ENCODE results near the gene SLC12A7.
"Not testable (repeated sequence)": the region's sequence is repeated elsewhere in the genome, so short reads cannot be mapped to it uniquely, and the experiment has no call there.

SLC12A7 gene

GRCh38 chr5:1109542-1110306 lies 2.1 kb downstream of the SLC12A7 start:
- no peak for DNase-seq

- DNase-seq = no peak
Measured at GRCh38 chr5:1108865-1109174, 3.0 kb downstream of the SLC12A7 start.

GRCh38 chr5:1108023-1108864 lies 3.6 kb downstream of the SLC12A7 start:
- no peak for DNase-seq

GRCh38 chr5:1107167-1108022 lies 4.5 kb downstream of the SLC12A7 start:
- DNase-seq = no peak

DNA sequence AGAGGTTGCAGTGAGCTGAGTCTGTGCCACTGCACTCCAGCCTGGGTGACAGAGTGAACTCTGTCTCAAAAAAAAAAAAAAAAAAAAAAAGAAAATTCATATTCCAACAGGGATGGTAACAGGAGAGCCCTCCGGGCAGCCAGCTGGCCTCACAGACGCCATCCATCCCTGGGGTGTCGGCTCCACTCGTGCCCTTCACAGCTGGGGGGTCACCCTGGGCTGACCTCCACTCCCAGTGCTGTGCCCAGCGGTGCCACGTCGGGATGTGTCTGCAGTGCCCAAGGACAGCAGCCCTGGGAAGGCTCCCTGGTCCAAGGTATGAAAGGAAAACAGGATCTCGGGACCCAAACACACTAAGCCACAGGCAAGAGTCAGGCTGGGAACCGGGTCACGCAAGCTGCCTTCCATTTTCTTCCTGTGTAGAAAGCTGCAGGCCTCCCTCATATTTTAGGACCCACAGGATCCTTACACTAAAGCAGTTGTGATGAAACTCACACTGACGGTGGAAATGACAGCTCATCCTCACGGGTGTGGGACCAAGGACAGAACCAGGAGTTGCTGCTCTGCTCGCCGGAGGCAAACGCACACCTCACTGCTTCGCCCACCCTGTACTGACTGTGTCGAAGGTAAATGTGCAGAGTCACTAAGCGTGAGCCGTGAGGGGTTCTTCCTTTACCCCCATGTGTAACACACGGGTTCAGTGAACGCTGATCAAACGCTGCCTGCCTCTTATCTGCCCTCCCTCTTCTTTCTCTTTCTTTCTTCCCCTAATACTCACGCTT lies 5.3 kb downstream of the SLC12A7 start:
- no peak for DNase-seq

DNA sequence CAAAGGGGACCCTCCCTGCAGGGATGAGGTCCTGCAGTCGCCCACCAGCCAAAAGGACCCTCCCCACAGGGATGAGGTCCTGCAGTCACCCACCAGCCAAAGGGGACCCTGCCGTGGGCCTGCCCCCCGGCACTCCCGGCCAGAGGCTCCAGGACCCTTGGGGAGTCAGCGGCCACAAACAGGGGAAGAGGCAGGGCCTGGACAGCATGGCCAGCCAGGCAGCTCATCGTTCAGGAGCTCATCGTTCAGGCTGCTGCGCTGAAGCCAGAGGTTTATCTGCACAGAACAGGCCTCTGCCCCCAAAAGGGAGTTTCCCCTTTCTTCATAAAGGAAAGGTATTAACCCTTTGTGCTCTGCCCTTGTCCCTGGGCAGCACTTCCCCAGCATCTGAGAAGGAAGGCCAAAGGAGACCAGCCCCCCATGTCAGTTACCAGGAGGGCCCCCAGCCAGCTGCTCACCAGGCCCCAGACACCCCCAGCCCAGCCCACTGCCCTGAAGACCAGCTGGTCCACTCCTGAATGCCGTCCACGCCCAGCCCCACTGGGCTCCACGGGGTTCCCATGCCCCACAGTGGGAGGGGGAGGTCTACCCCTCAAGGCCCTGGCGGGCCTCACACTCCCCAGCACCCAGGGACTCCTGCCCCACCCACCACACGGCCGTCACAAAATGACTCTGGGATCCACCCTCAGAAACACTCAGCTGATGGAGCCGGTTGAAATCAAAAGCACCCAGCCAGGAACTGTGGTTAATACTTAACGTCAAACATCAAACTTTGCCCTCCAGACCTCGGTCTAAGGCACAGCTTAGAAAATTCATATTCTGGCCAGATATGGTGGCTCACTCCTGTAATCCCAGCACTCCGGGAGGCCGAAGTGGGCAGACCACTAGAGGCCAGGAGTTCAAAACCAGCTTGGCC lies 6.3 kb downstream of the SLC12A7 start:
- peak; percentile 25 to 34 for DNase-seq

- DNase-seq = no peak
Measured at GRCh38 chr5:1104327-1105006, 7.4 kb downstream of the SLC12A7 start.

- DNase-seq = no peak
Measured at GRCh38 chr5:1103505-1104326, 8.1 kb downstream of the SLC12A7 start.

DNA sequence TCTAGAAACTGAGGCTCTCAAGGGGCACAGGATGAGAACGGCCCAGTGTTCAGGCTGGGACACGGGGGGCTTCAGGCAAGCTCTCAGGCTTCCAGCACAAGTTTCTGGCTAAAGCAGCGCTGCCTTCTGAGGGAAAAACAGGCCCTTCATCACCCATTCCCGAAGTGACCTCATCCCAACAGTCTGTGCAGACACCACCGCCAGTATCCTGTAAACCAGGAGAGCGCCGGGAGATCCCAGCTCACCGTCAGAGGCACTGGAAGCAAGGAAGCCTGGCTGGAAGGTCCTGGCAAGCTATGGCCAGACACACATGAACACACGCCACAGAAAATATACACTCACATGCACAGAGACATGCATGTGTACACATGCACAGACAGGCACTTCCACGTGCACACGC lies 8.8 kb downstream of the SLC12A7 start:
- DNase-seq = no peak

GRCh38 chr5:1101961-1102713 lies 9.7 kb downstream of the SLC12A7 start:
- DNase-seq = no peak

DNA sequence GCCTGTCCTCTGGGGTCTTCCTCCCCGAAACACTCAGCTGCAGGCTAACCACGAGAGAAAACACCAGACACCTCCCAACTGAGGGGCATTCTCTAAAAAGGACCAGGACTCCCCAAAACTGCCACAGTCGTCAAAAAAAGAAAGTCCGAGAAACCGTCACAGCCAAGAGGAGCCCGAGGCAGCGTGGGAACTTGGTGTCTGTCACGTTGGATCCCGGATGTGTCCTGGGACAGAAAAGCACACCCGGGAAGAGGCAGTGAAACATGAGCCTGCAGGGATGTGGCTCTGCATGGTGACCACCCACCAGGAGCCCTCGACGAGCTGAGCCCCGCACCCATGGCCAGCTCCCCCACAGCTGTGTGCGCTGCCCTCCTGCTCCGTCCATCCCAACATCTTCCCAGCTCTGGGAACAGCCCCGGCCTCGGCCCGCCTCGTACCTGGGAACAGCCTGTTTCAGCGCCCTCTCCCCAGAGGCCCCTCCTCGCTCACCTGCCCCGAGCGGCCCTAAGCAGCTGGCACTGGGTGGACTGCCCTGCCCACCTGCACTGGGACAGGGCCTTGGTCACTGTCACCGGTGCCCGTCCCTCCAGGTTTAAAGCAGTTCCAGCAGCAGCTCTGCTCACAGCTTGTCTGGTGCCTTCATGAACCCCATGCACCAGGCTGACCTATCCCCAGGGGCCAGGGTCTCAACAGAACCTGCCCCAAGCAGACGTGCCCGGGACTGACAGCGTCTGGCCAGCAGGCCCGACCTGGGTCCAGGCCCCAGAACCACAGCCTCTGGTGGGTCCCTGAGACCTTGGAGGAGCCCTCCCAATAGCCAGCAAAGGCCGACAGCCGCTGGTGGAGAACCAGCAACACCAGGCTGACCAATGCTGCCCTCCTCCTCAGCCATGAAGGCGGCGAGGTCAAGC lies 10.9 kb downstream of the SLC12A7 start:
- no peak for DNase-seq

DNA sequence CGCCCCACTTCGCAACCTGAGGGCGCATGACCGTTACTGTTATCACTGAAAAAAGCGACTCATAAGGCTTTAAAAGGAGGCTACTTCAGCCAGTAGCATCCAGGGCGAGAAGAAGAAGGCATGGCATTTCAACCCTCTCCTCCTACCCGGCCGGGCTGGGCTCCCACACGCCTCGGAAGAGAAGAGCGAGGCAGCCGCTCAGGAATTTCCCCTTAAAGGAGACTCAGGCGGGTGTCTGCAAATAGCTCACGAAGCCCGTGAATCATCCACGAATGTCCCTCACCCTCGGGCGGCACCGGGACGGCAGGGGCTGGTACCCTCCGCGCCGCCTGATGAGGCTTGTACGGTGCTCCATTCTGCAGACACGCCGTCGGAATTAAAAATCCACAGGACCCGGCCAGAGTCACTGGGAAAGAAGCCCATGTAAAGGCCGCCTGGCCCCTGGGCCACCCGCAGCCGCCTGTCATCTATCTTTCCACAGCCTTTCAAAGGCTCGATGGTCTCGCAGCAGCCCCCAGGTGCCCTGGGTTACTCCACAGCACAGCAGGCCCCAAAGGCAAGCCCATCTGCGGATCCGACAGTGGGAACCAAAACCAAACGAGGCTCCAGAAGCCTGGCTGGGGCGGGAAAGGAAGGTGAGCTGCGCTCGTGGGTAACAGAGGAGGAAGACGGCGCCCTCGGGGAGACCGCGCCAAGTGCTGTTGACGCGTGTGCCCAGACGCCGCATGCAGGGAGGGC lies 11.8 kb downstream of the SLC12A7 start:
- no peak for DNase-seq

GRCh38 chr5:1098986-1099597 lies 12.8 kb downstream of the SLC12A7 start:
- DNase-seq = no peak

- not testable (repeated sequence) for DNase-seq
Measured at GRCh38 chr5:1097988-1098385, 13.9 kb downstream of the SLC12A7 start.

DNA sequence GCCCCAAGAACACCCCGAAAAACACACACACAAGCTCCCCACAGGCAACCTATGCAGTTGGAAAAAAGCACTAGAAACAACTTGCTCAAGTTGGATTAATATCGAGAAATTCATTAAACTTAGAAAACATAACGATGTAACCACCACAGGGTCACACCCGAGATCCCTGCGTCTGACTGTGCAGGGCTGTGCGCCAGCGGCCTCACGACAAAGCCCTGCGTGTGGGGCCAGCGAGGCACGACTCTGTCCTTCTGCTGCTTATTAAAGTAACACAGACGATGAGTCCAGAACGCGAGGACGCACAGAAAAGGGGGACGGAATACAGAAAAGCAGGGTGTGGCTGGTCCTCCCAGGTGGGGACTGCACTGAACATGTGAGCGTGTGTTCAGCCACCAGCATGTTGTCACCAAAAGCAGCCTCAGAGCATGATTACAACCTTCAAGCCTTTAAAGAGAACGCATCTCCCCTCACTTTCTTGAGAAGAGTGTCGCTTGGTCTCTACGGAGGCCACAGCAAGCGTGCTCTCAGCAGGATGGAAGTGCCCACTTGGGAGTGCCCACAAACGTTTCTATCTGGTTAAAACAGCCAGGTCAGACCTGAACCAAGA lies 14.4 kb downstream of the SLC12A7 start:
- DNase-seq = no peak

DNA sequence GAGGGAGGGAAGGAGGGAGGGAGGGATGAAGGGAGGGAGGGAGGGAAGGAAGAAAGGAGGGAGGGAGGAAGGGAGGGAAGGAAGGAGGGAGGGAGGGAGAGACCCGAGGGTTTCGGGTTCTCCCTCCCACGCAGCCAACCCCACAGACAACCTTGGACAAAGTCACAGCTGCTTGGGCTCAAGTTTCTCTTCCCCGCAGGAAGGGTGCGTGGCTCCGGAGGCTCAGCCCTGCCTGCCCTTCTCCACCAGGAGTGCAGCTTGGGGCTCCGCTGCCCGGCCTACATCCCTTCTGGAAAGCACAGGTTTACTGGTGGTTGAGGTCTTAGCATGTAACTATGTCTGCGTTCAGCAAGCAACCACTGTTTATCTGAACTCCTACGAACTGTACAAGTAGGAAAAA lies 15.0 kb downstream of the SLC12A7 start:
- no peak for DNase-seq

Data from activated CD4-positive, alpha-beta T cell treated with anti-CD3 and anti-CD28 coated beads, Interleukin-2, amount 50 U/mL, for 4 hours (primary cell).